HL-60 (cell line): ENCODE results near the gene RESF1.

Experiments
- GABPA ChIP-seq: IDR thresholded peaks from 2 replicates; pipeline ENCODE4 v1.6.1; 2012; ENCODE audit warnings: low read depth
- POLR2AphosphoS5 ChIP-seq: IDR thresholded peaks from 2 replicates; pipeline ENCODE4 v1.6.1; 2012; ENCODE audit warnings: low read depth
- SPI1 ChIP-seq: IDR thresholded peaks from 2 replicates; pipeline ENCODE4 v1.6.1; 2012; ENCODE audit warnings: low read depth, mild to moderate bottlenecking, borderline replicate concordance
- TF ChIP-seq, protein P1 (sequence below): IDR thresholded peaks from one replicate; pipeline ENCODE4 v1.5.1; 2011; ENCODE audit warnings: low read length, control low read depth, inconsistent platforms; ENCODE audit not compliant: insufficient read depth
- TF ChIP-seq, protein P2 (sequence below): IDR thresholded peaks from 2 replicates; pipeline ENCODE4 v1.6.1; 2012; ENCODE audit warnings: low read depth; ENCODE audit not compliant: insufficient replicate concordance

DNA sequence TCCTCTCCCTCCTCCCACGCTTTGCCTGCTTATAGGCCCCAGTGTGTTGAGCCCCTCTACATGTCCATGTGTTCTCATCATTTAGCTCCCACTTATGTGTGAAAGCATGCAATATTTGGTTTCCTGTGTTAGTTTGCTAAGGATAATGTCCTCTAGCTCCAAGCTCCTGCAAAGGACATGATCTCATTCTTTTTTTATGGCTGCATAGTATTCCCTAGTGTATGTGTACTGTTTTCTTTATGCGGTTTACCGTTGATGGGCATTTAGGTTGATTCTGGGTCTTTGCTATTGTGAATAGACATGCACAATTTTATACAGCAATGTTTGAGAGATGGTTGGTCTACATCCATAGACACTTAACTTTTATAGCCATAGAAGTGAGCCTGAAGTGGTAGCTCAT, 5.1 kb downstream of the RESF1 start:
- TF ChIP-seq, protein P1, sequence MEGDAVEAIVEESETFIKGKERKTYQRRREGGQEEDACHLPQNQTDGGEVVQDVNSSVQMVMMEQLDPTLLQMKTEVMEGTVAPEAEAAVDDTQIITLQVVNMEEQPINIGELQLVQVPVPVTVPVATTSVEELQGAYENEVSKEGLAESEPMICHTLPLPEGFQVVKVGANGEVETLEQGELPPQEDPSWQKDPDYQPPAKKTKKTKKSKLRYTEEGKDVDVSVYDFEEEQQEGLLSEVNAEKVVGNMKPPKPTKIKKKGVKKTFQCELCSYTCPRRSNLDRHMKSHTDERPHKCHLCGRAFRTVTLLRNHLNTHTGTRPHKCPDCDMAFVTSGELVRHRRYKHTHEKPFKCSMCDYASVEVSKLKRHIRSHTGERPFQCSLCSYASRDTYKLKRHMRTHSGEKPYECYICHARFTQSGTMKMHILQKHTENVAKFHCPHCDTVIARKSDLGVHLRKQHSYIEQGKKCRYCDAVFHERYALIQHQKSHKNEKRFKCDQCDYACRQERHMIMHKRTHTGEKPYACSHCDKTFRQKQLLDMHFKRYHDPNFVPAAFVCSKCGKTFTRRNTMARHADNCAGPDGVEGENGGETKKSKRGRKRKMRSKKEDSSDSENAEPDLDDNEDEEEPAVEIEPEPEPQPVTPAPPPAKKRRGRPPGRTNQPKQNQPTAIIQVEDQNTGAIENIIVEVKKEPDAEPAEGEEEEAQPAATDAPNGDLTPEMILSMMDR, result no peak
- TF ChIP-seq POLR2AphosphoS5, result no peak
- TF ChIP-seq, protein P2, sequence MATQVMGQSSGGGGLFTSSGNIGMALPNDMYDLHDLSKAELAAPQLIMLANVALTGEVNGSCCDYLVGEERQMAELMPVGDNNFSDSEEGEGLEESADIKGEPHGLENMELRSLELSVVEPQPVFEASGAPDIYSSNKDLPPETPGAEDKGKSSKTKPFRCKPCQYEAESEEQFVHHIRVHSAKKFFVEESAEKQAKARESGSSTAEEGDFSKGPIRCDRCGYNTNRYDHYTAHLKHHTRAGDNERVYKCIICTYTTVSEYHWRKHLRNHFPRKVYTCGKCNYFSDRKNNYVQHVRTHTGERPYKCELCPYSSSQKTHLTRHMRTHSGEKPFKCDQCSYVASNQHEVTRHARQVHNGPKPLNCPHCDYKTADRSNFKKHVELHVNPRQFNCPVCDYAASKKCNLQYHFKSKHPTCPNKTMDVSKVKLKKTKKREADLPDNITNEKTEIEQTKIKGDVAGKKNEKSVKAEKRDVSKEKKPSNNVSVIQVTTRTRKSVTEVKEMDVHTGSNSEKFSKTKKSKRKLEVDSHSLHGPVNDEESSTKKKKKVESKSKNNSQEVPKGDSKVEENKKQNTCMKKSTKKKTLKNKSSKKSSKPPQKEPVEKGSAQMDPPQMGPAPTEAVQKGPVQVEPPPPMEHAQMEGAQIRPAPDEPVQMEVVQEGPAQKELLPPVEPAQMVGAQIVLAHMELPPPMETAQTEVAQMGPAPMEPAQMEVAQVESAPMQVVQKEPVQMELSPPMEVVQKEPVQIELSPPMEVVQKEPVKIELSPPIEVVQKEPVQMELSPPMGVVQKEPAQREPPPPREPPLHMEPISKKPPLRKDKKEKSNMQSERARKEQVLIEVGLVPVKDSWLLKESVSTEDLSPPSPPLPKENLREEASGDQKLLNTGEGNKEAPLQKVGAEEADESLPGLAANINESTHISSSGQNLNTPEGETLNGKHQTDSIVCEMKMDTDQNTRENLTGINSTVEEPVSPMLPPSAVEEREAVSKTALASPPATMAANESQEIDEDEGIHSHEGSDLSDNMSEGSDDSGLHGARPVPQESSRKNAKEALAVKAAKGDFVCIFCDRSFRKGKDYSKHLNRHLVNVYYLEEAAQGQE, result no peak
- no peak for TF ChIP-seq SPI1
- TF ChIP-seq GABPA, result no peak
